ENCODE results near the gene ESR2. TPM values are rescaled to one million over a fixed set of nuclear protein-coding genes. Genes with fewer than 3 reads are reported as not detected.
A peak's percentile ranks its signal among the peaks of the same experiment; 100 is the strongest.

ESR2 gene
- total RNA-seq, 1 donor from 2014 or later: under 0.01 TPM

GRCh38 chr14:64062381-64063115, 231.6 kb downstream of the ESR2 start:
- TF ChIP-seq CTCF (IDR thresholded peaks at IDR 0.05; ENCODE audit: insufficient read depth, low read length, severe bottlenecking): no peak
- no peak for FAIRE-seq
- Histone ChIP-seq H3K4me3 (ENCODE audit: low read depth, low read length) (no peak overlapping the region), H3K27me3 (ENCODE audit: control insufficient read depth, insufficient read depth, low read length) (no peaks in the 10 kb centered on the region), H3K36me3 (ENCODE audit: control insufficient read depth, insufficient read depth, low read length) (peaks cover 1% of the 10 kb centered on the region)
- peak; percentile 38 for DNase-seq (ENCODE audit: low read depth)

GRCh38 chr14:64061706-64062105, 232.5 kb downstream of the ESR2 start:
- H3K4me3 ChIP-seq (ENCODE audit: low read depth, low read length): no peak overlapping the region
- peak; percentile 35 for DNase-seq (ENCODE audit: low read depth)
- no peaks in the 10 kb centered on the region for H3K27me3 ChIP-seq (ENCODE audit: control insufficient read depth, insufficient read depth, low read length)
- FAIRE-seq: no peak
- peaks cover 1% of the 10 kb centered on the region for H3K36me3 ChIP-seq (ENCODE audit: control insufficient read depth, insufficient read depth, low read length)
- TF ChIP-seq CTCF (IDR thresholded peaks at IDR 0.05; ENCODE audit: insufficient read depth, low read length, severe bottlenecking): no peak

- Histone ChIP-seq H3K36me3 (ENCODE audit: control insufficient read depth, insufficient read depth, low read length) (peaks cover 1% of the 10 kb centered on the region), H3K4me3 (ENCODE audit: low read depth, low read length) (no peak overlapping the region), H3K27me3 (ENCODE audit: control insufficient read depth, insufficient read depth, low read length) (no peaks in the 10 kb centered on the region)
- TF ChIP-seq CTCF (IDR thresholded peaks at IDR 0.05; ENCODE audit: insufficient read depth, low read length, severe bottlenecking): no peak
- DNase-seq (ENCODE audit: low read depth) (peak; percentile 25), FAIRE-seq (no peak)
Measured at GRCh38 chr14:64061115-64061514, 233.1 kb downstream of the ESR2 start.

- Histone ChIP-seq H3K36me3 (ENCODE audit: control insufficient read depth, insufficient read depth, low read length) (peaks cover 1% of the 10 kb centered on the region), H3K4me3 (ENCODE audit: low read depth, low read length) (no peak overlapping the region), H3K27me3 (ENCODE audit: control insufficient read depth, insufficient read depth, low read length) (no peaks in the 10 kb centered on the region)
- peak; percentile 98 for DNase-seq (ENCODE audit: low read depth)
- TF ChIP-seq CTCF (IDR thresholded peaks at IDR 0.05; ENCODE audit: insufficient read depth, low read length, severe bottlenecking): peak; percentile 82
- peak; percentile 97 for FAIRE-seq
Measured at GRCh38 chr14:64060648-64061096, 233.5 kb downstream of the ESR2 start.

- peak; percentile 95 for DNase-seq (ENCODE audit: low read depth)
- TF ChIP-seq CTCF (IDR thresholded peaks at IDR 0.05; ENCODE audit: insufficient read depth, low read length, severe bottlenecking): no peak
- H3K4me3 ChIP-seq (ENCODE audit: low read depth, low read length): no peak overlapping the region
- H3K36me3 ChIP-seq (ENCODE audit: control insufficient read depth, insufficient read depth, low read length): no peaks in the 10 kb centered on the region
- no peaks in the 10 kb centered on the region for H3K27me3 ChIP-seq (ENCODE audit: control insufficient read depth, insufficient read depth, low read length)
- no peak for FAIRE-seq
Measured at GRCh38 chr14:64060199-64060545, 234.0 kb downstream of the ESR2 start.
